ENCODE data around the gene ZNF385B.

ZNF385B gene

GRCh38 chr2:179444056-179444455 is 417.4 kb downstream of the ZNF385B start:
- DNase-seq (ENCODE audit: low read depth, low spot score): no peak

- DNase-seq (ENCODE audit: low read depth, low spot score): no peak
Observed at GRCh38 chr2:179443180-179443579, 418.2 kb downstream of the ZNF385B start.

GRCh38 chr2:179442206-179442605 is 419.2 kb downstream of the ZNF385B start:
- no peak for DNase-seq (ENCODE audit: low read depth, low spot score)

GRCh38 chr2:179441551-179441950 is 419.9 kb downstream of the ZNF385B start:
- no peak for DNase-seq (ENCODE audit: low read depth, low spot score)

GRCh38 chr2:179440642-179441251 is 420.7 kb downstream of the ZNF385B start:
- no peak for DNase-seq (ENCODE audit: low read depth, low spot score)

GRCh38 chr2:179438654-179439053 is 422.8 kb downstream of the ZNF385B start:
- no peak for DNase-seq (ENCODE audit: low read depth, low spot score)

GRCh38 chr2:179437430-179437829 is 424.0 kb downstream of the ZNF385B start:
- DNase-seq (ENCODE audit: low read depth, low spot score): no peak

- no peak for DNase-seq (ENCODE audit: low read depth, low spot score)
Observed at GRCh38 chr2:179435566-179435965, 425.8 kb downstream of the ZNF385B start.

- DNase-seq (ENCODE audit: low read depth, low spot score): no peak
Observed at GRCh38 chr2:179435000-179435399, 426.4 kb downstream of the ZNF385B start.

- no peak for DNase-seq (ENCODE audit: low read depth, low spot score)
Observed at GRCh38 chr2:179434357-179434756, 427.1 kb downstream of the ZNF385B start.

- DNase-seq (ENCODE audit: low read depth, low spot score): no peak
Observed at GRCh38 chr2:179432751-179433150, 428.7 kb downstream of the ZNF385B start.

GRCh38 chr2:179429597-179429996 is 431.8 kb downstream of the ZNF385B start:
- no peak for DNase-seq (ENCODE audit: low read depth, low spot score)

GRCh38 chr2:179429060-179429471 is 432.3 kb downstream of the ZNF385B start:
- no peak for DNase-seq (ENCODE audit: low read depth, low spot score)

- DNase-seq (ENCODE audit: low read depth, low spot score): no peak
Observed at GRCh38 chr2:179428649-179429048, 432.8 kb downstream of the ZNF385B start.

GRCh38 chr2:179427065-179427464 is 434.3 kb downstream of the ZNF385B start:
- DNase-seq (ENCODE audit: low read depth, low spot score): no peak

GRCh38 chr2:179424571-179424970 is 436.8 kb downstream of the ZNF385B start:
- DNase-seq (ENCODE audit: low read depth, low spot score): no peak

GRCh38 chr2:179422037-179422643 is 439.3 kb downstream of the ZNF385B start:
- peak; percentile 65 for DNase-seq (ENCODE audit: low read depth, low spot score)

GRCh38 chr2:179417436-179417949 is 443.9 kb downstream of the ZNF385B start:
- DNase-seq (ENCODE audit: low read depth, low spot score): no peak

- no peak for DNase-seq (ENCODE audit: low read depth, low spot score)
Observed at GRCh38 chr2:179412112-179412511, 449.3 kb downstream of the ZNF385B start.

GRCh38 chr2:179410552-179411356 is 450.7 kb downstream of the ZNF385B start:
- peak; percentile 32 for DNase-seq (ENCODE audit: low read depth, low spot score)

- no peak for DNase-seq (ENCODE audit: low read depth, low spot score)
Observed at GRCh38 chr2:179403624-179404023, 457.8 kb downstream of the ZNF385B start.

- DNase-seq (ENCODE audit: low read depth, low spot score): no peak
Observed at GRCh38 chr2:179393481-179393880, 467.9 kb downstream of the ZNF385B start.

All from smooth muscle cell of the brain vasculature (primary cell).